H1 (cell line): Measurements from ENCODE around the gene NAA60. TPM values are rescaled to one million over a fixed set of nuclear protein-coding genes. Genes with fewer than 3 reads are reported as not detected.

Experiments
- CTCF ChIA-PET: fragments of 300-600 bp; sonication (Branson Sonifier 250); formaldehyde crosslinking; loops from one replicate; lab custom pipeline; 2021; ENCODE audit not compliant: partially characterized antibody; lab: Charles Lee
- POLR2A ChIA-PET: fragments of 300-600 bp; sonication (Branson Sonifier 250); formaldehyde crosslinking; loops from one replicate; lab custom pipeline; 2021; ENCODE audit warnings: inconsistent platforms; ENCODE audit not compliant: partially characterized antibody; lab: Charles Lee
- DNase-seq, 2 experiments: peaks; one replicate each; pipeline versions ENCODE4 v3.0.0 to v3.0.0-alpha.2; 2010 to 2022; ENCODE audit warnings: low spot score in 2 of 2, low read depth in 1 of 2, mixed read lengths in 1 of 2
- FAIRE-seq: peaks from 2 replicates; lab custom pipeline; 2011; peaks lifted over from hg19 to GRCh38; lab: Jason Lieb, UNC
- H2AFZ ChIP-seq: 2 replicates; pipeline ENCODE4 v1.8.1; 2012; ENCODE audit warnings: low read length, inconsistent platforms
- H2AK5ac ChIP-seq: 2 replicates; pipeline ENCODE4 v1.6.1; 2013; ENCODE audit warnings: low read depth, low read length
- H2BK120ac ChIP-seq: replicated peaks from 2 replicates; pipeline ENCODE3; 2013; ENCODE audit warnings: low read depth, low read length, inconsistent platforms
- H2BK12ac ChIP-seq: 2 replicates; pipeline ENCODE4 v1.6.1; 2013; ENCODE audit warnings: low read depth, low read length
- H2BK15ac ChIP-seq: 2 replicates; pipeline ENCODE4 v1.6.1; 2013; ENCODE audit warnings: low read length
- H2BK20ac ChIP-seq: 2 replicates; pipeline ENCODE4 v1.6.1; 2013; ENCODE audit warnings: low read length
- H2BK5ac ChIP-seq: 2 replicates; pipeline ENCODE4 v1.6.1; 2013; ENCODE audit warnings: low read depth, low read length
- H3K14ac ChIP-seq: 2 replicates; pipeline ENCODE4 v1.6.1; 2013; ENCODE audit warnings: inconsistent platforms; ENCODE audit not compliant: insufficient read length
- H3K18ac ChIP-seq: 2 replicates; pipeline ENCODE4 v1.6.1; 2013; ENCODE audit warnings: low read length; ENCODE audit errors: extremely low read depth
- H3K23ac ChIP-seq: 2 replicates; pipeline ENCODE4 v1.6.1; 2013; ENCODE audit warnings: inconsistent platforms; ENCODE audit not compliant: insufficient read length
- H3K23me2 ChIP-seq: 2 replicates; pipeline ENCODE4 v1.6.1; 2013; ENCODE audit warnings: low read depth, low read length
- H3K27ac ChIP-seq: 2 replicates; pipeline ENCODE4 v1.6.1; 2011; ENCODE audit warnings: low read depth, low read length, inconsistent platforms
- H3K27me3 ChIP-seq, 4 experiments: replicated peaks in 1 of 4; 1 replicate in 1 of 4; 2 replicates in 3 of 4; pipeline versions ENCODE4 v1.6.1 to v1.8.1; 2011 to 2013; ENCODE audit warnings: low read length in 3 of 4, mild to moderate bottlenecking in 3 of 4, inconsistent platforms in 2 of 4, mixed read lengths in 2 of 4, moderate library complexity in 1 of 4; ENCODE audit not compliant: control insufficient read depth in 3 of 4, insufficient read depth in 3 of 4; ENCODE audit errors: extremely low read depth in 1 of 4
- H3K36me3 ChIP-seq, 4 experiments: 2 replicates each; pipeline versions ENCODE4 v1.6.1 to v1.8.1; 2011 to 2013; ENCODE audit warnings: mild to moderate bottlenecking in 4 of 4, low read length in 3 of 4, moderate library complexity in 2 of 4, control low read depth in 1 of 4, inconsistent platforms in 1 of 4; ENCODE audit not compliant: insufficient read depth in 4 of 4, control insufficient read depth in 2 of 4
- H3K4ac ChIP-seq: replicated peaks from 2 replicates; pipeline ENCODE3; 2013; ENCODE audit warnings: low read length, low read depth, mixed read lengths, inconsistent platforms; ENCODE audit not compliant: insufficient read length
- H3K4me1 ChIP-seq, 4 experiments: replicated peaks in 1 of 4; 1 replicate in 1 of 4; 2 replicates in 3 of 4; pipeline versions ENCODE4 v1.6.1 to v1.8.1; 2011 to 2013; ENCODE audit warnings: low read length in 3 of 4, inconsistent platforms in 2 of 4, mixed read lengths in 1 of 4; ENCODE audit not compliant: insufficient read depth in 4 of 4, control insufficient read depth in 3 of 4
- H3K4me2 ChIP-seq, 2 experiments: 2 replicates each; pipeline versions ENCODE4 v1.6.1 to v1.8.1; 2011 to 2013; ENCODE audit warnings: low read depth in 2 of 2, low read length in 2 of 2, control low read depth in 1 of 2, inconsistent platforms in 1 of 2, mild to moderate bottlenecking in 1 of 2; ENCODE audit not compliant: insufficient read depth in 1 of 2
- H3K4me3 ChIP-seq, 4 experiments: fragments of 200-600, 300-600 bp in 1 of 4; sonication (generic), shearing (Covaris generic), sonication (Bioruptor Twin) in 1 of 4; 2 replicates each; pipeline versions ENCODE4 v1.5.1 to v1.8.1; 2011 to 2016; ENCODE audit warnings: low read length in 4 of 4, low read depth in 3 of 4, control low read depth in 2 of 4, inconsistent platforms in 2 of 4, mild to moderate bottlenecking in 2 of 4, mixed read lengths in 1 of 4, moderate library complexity in 1 of 4; ENCODE audit not compliant: insufficient read depth in 2 of 4; ENCODE audit errors: extremely low read depth in 1 of 4
- H3K56ac ChIP-seq: replicated peaks from 2 replicates; pipeline ENCODE3; 2013; ENCODE audit warnings: low read depth, mild to moderate bottlenecking, mixed read lengths, low read length, inconsistent platforms; ENCODE audit not compliant: insufficient read length
- H3K79me1 ChIP-seq: 2 replicates; pipeline ENCODE4 v1.6.1; 2013; ENCODE audit warnings: low read depth, low read length, control low read depth
- H3K79me2 ChIP-seq, 2 experiments: 2 replicates each; pipeline versions ENCODE4 v1.6.1 to v1.8.1; 2012 to 2013; ENCODE audit warnings: low read length in 2 of 2, mild to moderate bottlenecking in 2 of 2, inconsistent platforms in 1 of 2; ENCODE audit not compliant: insufficient read depth in 2 of 2, control insufficient read depth in 1 of 2
- H3K9ac ChIP-seq, 4 experiments: replicated peaks in 1 of 4; 1 replicate in 1 of 4; 2 replicates in 3 of 4; pipeline versions ENCODE4 v1.6.1 to v1.8.1; 2011 to 2013; ENCODE audit warnings: low read depth in 3 of 4, low read length in 3 of 4, control low read depth in 2 of 4, mild to moderate bottlenecking in 2 of 4, moderate library complexity in 2 of 4, inconsistent platforms in 1 of 4; ENCODE audit errors: extremely low read depth in 1 of 4
- H3K9me3 ChIP-seq, 2 experiments: 2 replicates each; pipeline versions ENCODE4 v1.6.1 to v1.8.1; 2012 to 2013; ENCODE audit warnings: mild to moderate bottlenecking in 2 of 2, moderate library complexity in 2 of 2, control low read depth in 1 of 2, inconsistent platforms in 1 of 2, low read depth in 1 of 2, low read length in 1 of 2, mixed read lengths in 1 of 2; ENCODE audit not compliant: insufficient read depth in 2 of 2
- H4K20me1 ChIP-seq, 2 experiments: replicated peaks in 1 of 2; 2 replicates each; pipeline versions ENCODE3 to v1.8.1; 2011 to 2013; ENCODE audit warnings: inconsistent platforms in 2 of 2, low read length in 2 of 2, mild to moderate bottlenecking in 1 of 2; ENCODE audit not compliant: insufficient read depth in 2 of 2, control insufficient read depth in 1 of 2
- H4K5ac ChIP-seq: 2 replicates; pipeline ENCODE4 v1.6.1; 2013; ENCODE audit warnings: low read length, low read depth, mixed read lengths, inconsistent platforms; ENCODE audit not compliant: insufficient read length
- H4K8ac ChIP-seq: 2 replicates; pipeline ENCODE4 v1.8.0; 2013; ENCODE audit warnings: mild to moderate bottlenecking, moderate library complexity, low read length, inconsistent platforms; ENCODE audit not compliant: insufficient read depth; ENCODE audit errors: extremely low read depth
- H4K91ac ChIP-seq: replicated peaks from 2 replicates; pipeline ENCODE3; 2013; ENCODE audit warnings: low read length, mixed read lengths, inconsistent platforms; ENCODE audit not compliant: insufficient read length
- ATF2 ChIP-seq: IDR thresholded peaks from 2 replicates; pipeline ENCODE4 v1.6.1; 2012; ENCODE audit warnings: low read length, inconsistent platforms
- CTBP2 ChIP-seq: IDR thresholded peaks from 2 replicates; pipeline ENCODE4 v1.7.0; 2011; ENCODE audit warnings: borderline replicate concordance, mild to moderate bottlenecking, moderate library complexity, mixed read lengths, low read length; ENCODE audit not compliant: insufficient read depth, insufficient read length
- NANOG ChIP-seq: IDR thresholded peaks from 2 replicates; pipeline ENCODE4 v1.6.1; 2011; ENCODE audit warnings: low read length, low read depth, mild to moderate bottlenecking, inconsistent platforms; ENCODE audit not compliant: insufficient read depth, poor library complexity, severe bottlenecking
- RAD21 ChIP-seq, 2 experiments: IDR thresholded peaks in 1 of 2; conservative IDR thresholded peaks in 1 of 2; 2 replicates each; pipeline ENCODE4 v1.6.1; 2011; ENCODE audit warnings: low read depth in 2 of 2, low read length in 2 of 2, improper control_type of control experiment in 1 of 2, inconsistent platforms in 1 of 2, mild to moderate bottlenecking in 1 of 2, moderate library complexity in 1 of 2
- SAP30 ChIP-seq: fragments of 300-600 bp; sonication (generic); IDR thresholded peaks from 2 replicates; pipeline ENCODE4 v1.7.1; 2012; ENCODE audit warnings: low read length, moderate library complexity, mild to moderate bottlenecking, inconsistent platforms; ENCODE audit not compliant: insufficient read depth, insufficient replicate concordance
- SIN3A ChIP-seq, 2 experiments: IDR thresholded peaks in 1 of 2; conservative IDR thresholded peaks in 1 of 2; 2 replicates each; pipeline ENCODE4 v1.6.1; 2011 to 2012; ENCODE audit warnings: low read length in 2 of 2, improper control_type of control experiment in 1 of 2, low read depth in 1 of 2, mild to moderate bottlenecking in 1 of 2
- SIRT6 ChIP-seq: IDR thresholded peaks from one replicate; pipeline ENCODE4 v1.7.1; 2012; ENCODE audit warnings: low read length, inconsistent platforms
- SP2 ChIP-seq: IDR thresholded peaks from 2 replicates; pipeline ENCODE4 v1.6.1; 2012; ENCODE audit warnings: mild to moderate bottlenecking, low read length, inconsistent platforms
- SRF ChIP-seq: IDR thresholded peaks from 2 replicates; pipeline ENCODE4 v1.6.1; 2011; ENCODE audit warnings: mild to moderate bottlenecking, low read depth, low read length, moderate library complexity
- TAF1 ChIP-seq: IDR thresholded peaks from 2 replicates; pipeline ENCODE4 v1.6.1; 2011; ENCODE audit warnings: mild to moderate bottlenecking, low read depth, low read length
- TEAD4 ChIP-seq: IDR thresholded peaks from 2 replicates; pipeline ENCODE4 v1.6.1; 2012; ENCODE audit warnings: low read depth, low read length, inconsistent platforms, mixed read lengths
- YY1 ChIP-seq: IDR thresholded peaks from 2 replicates; pipeline ENCODE4 v1.6.1; 2011; ENCODE audit warnings: low read depth, mild to moderate bottlenecking, low read length
- WGBS, 2 experiments: shearing (Covaris generic) in 1 of 2; methylation state at CpG; one replicate each; pipeline versions ENCODE4 v1.1.6 to v1.1.7; 2013 to 2015; ENCODE audit warnings: low lambda C conversion rate in 2 of 2, mixed read lengths in 2 of 2, inconsistent platforms in 1 of 2, low coverage in 1 of 2, missing lambda C conversion rate in 1 of 2; ENCODE audit not compliant: insufficient replicate concordance in 2 of 2, insufficient coverage in 1 of 2, insufficient read length in 1 of 2; ENCODE audit errors: extremely low coverage in 1 of 2, missing lambda C conversion rate in 1 of 2; 5-methylcytosine and 5-hydroxymethylcytosine counted together
- polyA plus RNA-seq, 7 experiments: library from polyadenylated mRNA; depleted of rRNA in 3 of 7; stranded (reverse) in 5 of 7; unstranded in 2 of 7; fragments of >200 nt in 5 of 7; fragments of 200-250 nt in 2 of 7; gene quantifications; 1 replicate in 5 of 7; 2 replicates in 1 of 7; 4 replicates in 1 of 7; pipeline versions ENCODE4 v1.2.1 to v1.2.3, GENCODE V29; 2011 to 2013; ENCODE audit warnings: missing spikeins in 2 of 7, mixed read lengths in 2 of 7
- total RNA-seq: library from RNA; stranded (reverse); fragmentation: NEBNext Ultra II Directional; extraction: Animal tissue kit (Norgen Biotek cat#: 25700); gene quantifications from 2 replicates; pipeline ENCODE4 v1.2.1, GENCODE V29; 2021

Gene NAA60
- total and polyA plus RNA-seq, 2 of the 8 experiments (the other 6 are each of a cell fraction or from before 2014, with no cell fraction given) = 34.1 to 47.6 TPM

GRCh38 chr16:3509470-3509928 lies 66.0 kb downstream of the NAA60 start:
- DNase-seq (no peak), FAIRE-seq (no peak)
- Histone ChIP-seq H3K4me1 (no peaks in the 10 kb centered on the region), H3K4ac (no peak overlapping the region), H2BK12ac (no peak overlapping the region), H3K36me3 (peaks cover 2 to 17% (median 13%) of the 10 kb centered on the region in 4 experiments), H3K23me2 (no peaks in the 10 kb centered on the region), H2AFZ (no peak overlapping the region), H2BK20ac (no peak overlapping the region), H2BK15ac (no peak overlapping the region), H2BK120ac (no peak overlapping the region), H3K9me3 (no peaks in the 10 kb centered on the region), H3K79me1 (no peaks in the 10 kb centered on the region), H4K91ac (no peak overlapping the region), H4K5ac (no peak overlapping the region), H3K4me2 (no peak overlapping the region), H4K8ac (no peak overlapping the region), H3K56ac (no peak overlapping the region), H2AK5ac (no peak overlapping the region), H3K23ac (no peak overlapping the region), H3K27me3 (no peaks in the 10 kb centered on the region), H3K79me2 (no peaks in the 10 kb centered on the region), H4K20me1 (no peaks in the 10 kb centered on the region), H3K27ac (no peak overlapping the region), H2BK5ac (no peak overlapping the region), H3K14ac (no peak overlapping the region), H3K18ac (no peak overlapping the region), H3K4me3 (no peak overlapping the region), H3K9ac (no peak overlapping the region)
- 93% methylated on average over 13 of the region's 13 CpGs; no CpG with 5 or more reads in 1 of the 2 experiments for WGBS, 2 experiments
- CTCF ChIA-PET = interaction anchor here (0.6 to 1.0 kb wide), 3 partner anchors 11 to 148 kb away, joined by 3 read pairs; no protein-coding TSS in a partner anchor
- POLR2A ChIA-PET = no interaction called here
- TF ChIP-seq SRF (no peak), SIRT6 (no peak), CTBP2 (no peak), NANOG (no peak), ATF2 (no peak), SP2 (no peak), SAP30 (no peak), TAF1 (no peak), YY1 (no peak), RAD21 (IDR thresholded peaks at IDR 0.05 in 1 of 2, conservative IDR thresholded peaks at IDR 0.05 in 1 of 2; ENCODE audit: low read depth in 2 of 2, low read length in 2 of 2) (no peak), TEAD4 (no peak), SIN3A (conservative IDR thresholded peaks at IDR 0.05 in 1 of 2, IDR thresholded peaks at IDR 0.05 in 1 of 2; ENCODE audit: low read depth in 1 of 2, low read length in 2 of 2) (no peak)
